Naive B cell (primary cell): ENCODE results near the gene ATP6V0A1. TPM values are rescaled to one million over a fixed set of nuclear protein-coding genes. Genes with fewer than 3 reads are reported as not detected.

Experiments
- ATAC-seq, 2 donors: fragments of 150-1000 bp; cut with Tn5 transposase; 2 replicates each; pipeline ENCODE4 v1.10.0; 2021; ENCODE audit warnings: low read depth in 2 of 2, mild to moderate bottlenecking in 2 of 2, moderate library complexity in 2 of 2
- DNase-seq: peaks from one replicate; pipeline ENCODE4 v3.0.0; 2022
- H3K27ac Mint-ChIP-seq, 6 donors: one replicate each; pipeline ENCODE4 v1.8.0; 2020 to 2022; ENCODE audit warnings: mild to moderate bottlenecking in 6 of 6, mixed read lengths in 6 of 6, moderate library complexity in 5 of 6, inconsistent platforms in 2 of 6
- H3K27me3 Mint-ChIP-seq, 3 donors: one replicate each; pipeline ENCODE4 v1.8.0; 2021 to 2022; ENCODE audit warnings: mixed read lengths in 3 of 3, mild to moderate bottlenecking in 1 of 3
- H3K36me3 Mint-ChIP-seq, 2 donors: one replicate each; pipeline ENCODE4 v1.8.0; 2020 to 2022; ENCODE audit warnings: mixed read lengths in 2 of 2, inconsistent platforms in 1 of 2, mild to moderate bottlenecking in 1 of 2
- H3K4me1 Mint-ChIP-seq, 3 donors: one replicate each; pipeline ENCODE4 v1.8.0; 2020 to 2022; ENCODE audit warnings: mixed read lengths in 3 of 3, inconsistent platforms in 1 of 3, mild to moderate bottlenecking in 1 of 3, moderate library complexity in 1 of 3
- H3K4me3 Mint-ChIP-seq, 8 donors: one replicate each; pipeline ENCODE4 v1.8.0; 2020 to 2022; ENCODE audit warnings: mild to moderate bottlenecking in 8 of 8, mixed read lengths in 8 of 8, moderate library complexity in 8 of 8, inconsistent platforms in 2 of 8
- H3K9me3 Mint-ChIP-seq, 7 donors: one replicate each; pipeline ENCODE4 v1.8.0; 2020 to 2022; ENCODE audit warnings: mixed read lengths in 7 of 7, mild to moderate bottlenecking in 5 of 7, inconsistent platforms in 2 of 7, moderate library complexity in 1 of 7
- polyA plus RNA-seq, 6 donors: library from polyadenylated mRNA; unstranded; fragments of 300-500 nt; fragmentation: Illumina TruSeq; gene quantifications; one replicate each; pipeline ENCODE4 v1.2.3, GENCODE V29; 2021; ENCODE audit warnings: low read depth in 6 of 6

The ATP6V0A1 gene
- polyA plus RNA-seq, 6 donors from 2014 or later = 42.5 to 81.0 (median 62.8) TPM

- Mint-ChIP-seq H3K4me1 (peaks cover 20 to 54% (median 40%) of the 10 kb centered on the region in 3 donors), H3K36me3 (no peaks in the 10 kb centered on the region), H3K9me3 (no peaks in the 10 kb centered on the region), H3K27ac (peak within 1 kb of the TSS; percentile 89 to 97 (median 97)), H3K4me3 (peak within 1 kb of the TSS; percentile 89 to 97 (median 92)), H3K27me3 (no peaks in the 10 kb centered on the region)
- ATAC-seq (peak; percentile 67 to 74), DNase-seq (peak; percentile 88)
Measured at GRCh38 chr17:42561897-42562387, 103.3 kb downstream of the ATP6V0A1 start, which contains the start of gene COASY. COASY (plus strand) TSS chr17:42562148; CDS start chr17:42562623, 475 bp downstream.

DNA sequence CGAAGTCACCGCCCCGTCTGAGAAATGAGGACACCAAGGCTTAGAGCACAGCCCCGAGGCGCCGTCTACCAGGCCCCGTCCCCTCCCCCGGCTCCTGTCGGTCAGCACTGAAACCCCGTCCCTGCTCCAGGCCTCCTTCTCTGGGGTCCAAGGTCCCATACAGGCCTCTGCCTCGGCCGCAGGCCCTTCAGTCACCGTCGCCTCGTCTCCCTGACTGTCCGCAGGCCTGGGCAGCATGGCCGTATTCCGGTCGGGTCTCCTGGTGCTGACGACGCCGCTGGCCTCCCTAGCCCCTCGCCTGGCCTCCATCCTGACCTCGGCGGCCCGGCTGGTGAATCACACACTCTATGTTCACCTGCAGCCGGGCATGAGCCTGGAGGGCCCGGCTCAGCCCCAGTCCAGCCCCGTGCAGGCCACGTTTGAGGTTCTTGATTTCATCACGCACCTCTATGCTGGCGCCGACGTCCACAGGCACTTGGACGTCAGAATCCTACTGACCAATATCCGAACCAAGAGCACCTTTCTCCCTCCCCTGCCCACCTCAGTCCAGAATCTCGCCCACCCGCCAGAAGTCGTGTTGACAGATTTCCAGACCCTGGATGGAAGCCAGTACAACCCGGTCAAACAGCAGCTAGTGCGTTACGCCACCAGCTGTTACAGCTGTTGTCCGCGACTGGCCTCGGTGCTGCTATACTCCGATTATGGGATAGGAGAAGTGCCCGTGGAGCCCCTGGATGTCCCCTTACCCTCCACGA is 103.9 kb downstream of the ATP6V0A1 start:
- peaks cover 22 to 58% (median 38%) of the 10 kb centered on the region in 3 donors for H3K4me1 Mint-ChIP-seq
- ATAC-seq (no peak), DNase-seq (no peak)
- peak overlapping the region; percentile 89 to 97 (median 97) for H3K27ac Mint-ChIP-seq
- no peaks in the 10 kb centered on the region for H3K36me3 Mint-ChIP-seq
- H3K4me3 Mint-ChIP-seq = peak overlapping the region; percentile 89 to 97 (median 92)
- no peaks in the 10 kb centered on the region for H3K9me3 Mint-ChIP-seq
- H3K27me3 Mint-ChIP-seq = no peaks in the 10 kb centered on the region

- peaks cover 26 to 63% (median 43%) of the 10 kb centered on the region in 3 donors for H3K4me1 Mint-ChIP-seq
- no peaks in the 10 kb centered on the region for H3K36me3 Mint-ChIP-seq
- H3K27me3 Mint-ChIP-seq = no peaks in the 10 kb centered on the region
- H3K27ac Mint-ChIP-seq = peak overlapping the region in 1 of 6 donors; percentile 94
- H3K9me3 Mint-ChIP-seq = no peaks in the 10 kb centered on the region
- DNase-seq = no peak
- peak overlapping the region; percentile 89 to 97 (median 92) for H3K4me3 Mint-ChIP-seq
- no peak for ATAC-seq
Measured at GRCh38 chr17:42563143-42563509, 104.4 kb downstream of the ATP6V0A1 start.

DNA sequence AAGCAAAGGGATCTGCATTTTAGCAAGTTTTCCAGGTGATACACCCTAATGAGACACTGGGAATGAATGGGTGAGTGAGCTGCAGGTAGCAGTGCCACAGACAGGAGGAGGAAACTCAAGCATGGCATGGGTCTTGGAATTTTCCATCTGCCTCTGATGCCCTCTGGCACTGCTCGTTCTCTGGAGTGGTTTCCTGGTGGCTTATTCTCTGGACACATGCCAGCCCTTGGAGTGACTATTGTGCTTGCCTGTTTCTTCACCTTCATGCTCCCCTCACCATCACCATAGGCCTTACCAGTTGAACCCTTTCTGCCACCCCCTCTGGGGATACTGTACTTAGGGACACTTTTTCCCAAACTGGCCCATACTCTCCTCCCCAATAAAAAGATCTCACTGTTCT is 104.9 kb downstream of the ATP6V0A1 start:
- Mint-ChIP-seq H3K9me3 (no peaks in the 10 kb centered on the region), H3K4me1 (peaks cover 27 to 66% (median 43%) of the 10 kb centered on the region in 3 donors), H3K36me3 (no peaks in the 10 kb centered on the region), H3K27ac (peak overlapping the region in 5 of 6 donors; percentile 36 to 94 (median 65)), H3K27me3 (no peaks in the 10 kb centered on the region), H3K4me3 (peak overlapping the region; percentile 70 to 97 (median 92))
- DNase-seq (no peak), ATAC-seq (no peak)

GRCh38 chr17:42563950-42564349 is 105.3 kb downstream of the ATP6V0A1 start:
- Mint-ChIP-seq H3K27ac (peak overlapping the region in 3 of 6 donors; percentile 65 to 94 (median 66)), H3K4me1 (peaks cover 29 to 70% (median 43%) of the 10 kb centered on the region in 3 donors), H3K36me3 (no peaks in the 10 kb centered on the region), H3K9me3 (no peaks in the 10 kb centered on the region), H3K4me3 (peak overlapping the region; percentile 70 to 97 (median 92)), H3K27me3 (no peaks in the 10 kb centered on the region)
- ATAC-seq (no peak), DNase-seq (no peak)

DNA sequence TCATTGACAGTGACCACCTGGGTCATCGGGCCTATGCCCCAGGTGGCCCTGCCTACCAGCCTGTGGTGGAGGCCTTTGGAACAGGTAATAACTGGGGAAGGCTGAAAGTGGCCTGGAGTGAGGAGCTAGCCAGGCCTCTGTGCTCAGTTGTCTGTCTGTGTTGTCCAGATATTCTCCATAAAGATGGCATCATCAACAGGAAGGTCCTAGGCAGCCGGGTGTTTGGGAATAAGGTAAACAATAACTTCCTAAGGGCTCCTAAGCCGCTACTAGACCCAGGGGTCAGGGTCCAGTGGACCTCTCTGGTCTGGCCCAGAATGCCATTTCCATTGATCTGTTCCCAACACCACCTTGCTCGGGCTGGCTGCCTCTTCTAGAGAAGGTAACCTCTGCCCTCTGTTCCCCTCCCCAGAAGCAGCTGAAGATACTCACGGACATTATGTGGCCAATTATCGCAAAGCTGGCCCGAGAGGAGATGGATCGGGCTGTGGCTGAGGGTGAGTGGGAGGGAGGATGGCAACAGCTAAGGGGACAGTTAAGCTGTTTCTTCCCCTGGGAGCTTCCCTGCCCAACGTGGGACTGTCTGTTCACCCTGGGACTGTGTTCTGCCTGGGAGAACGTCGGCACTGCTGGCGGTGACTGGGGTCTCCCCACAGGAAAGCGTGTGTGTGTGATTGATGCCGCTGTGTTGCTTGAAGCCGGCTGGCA is 106.3 kb downstream of the ATP6V0A1 start:
- no peaks in the 10 kb centered on the region for H3K9me3 Mint-ChIP-seq
- no peak for DNase-seq
- no peaks in the 10 kb centered on the region for H3K36me3 Mint-ChIP-seq
- H3K4me3 Mint-ChIP-seq = peak overlapping the region in 5 of 8 donors; percentile 24 to 92 (median 89)
- H3K27me3 Mint-ChIP-seq = no peaks in the 10 kb centered on the region
- no peak for ATAC-seq
- peak overlapping the region in 2 of 6 donors; percentile 81 to 94 for H3K27ac Mint-ChIP-seq
- peaks cover 29 to 71% (median 43%) of the 10 kb centered on the region in 3 donors for H3K4me1 Mint-ChIP-seq

DNA sequence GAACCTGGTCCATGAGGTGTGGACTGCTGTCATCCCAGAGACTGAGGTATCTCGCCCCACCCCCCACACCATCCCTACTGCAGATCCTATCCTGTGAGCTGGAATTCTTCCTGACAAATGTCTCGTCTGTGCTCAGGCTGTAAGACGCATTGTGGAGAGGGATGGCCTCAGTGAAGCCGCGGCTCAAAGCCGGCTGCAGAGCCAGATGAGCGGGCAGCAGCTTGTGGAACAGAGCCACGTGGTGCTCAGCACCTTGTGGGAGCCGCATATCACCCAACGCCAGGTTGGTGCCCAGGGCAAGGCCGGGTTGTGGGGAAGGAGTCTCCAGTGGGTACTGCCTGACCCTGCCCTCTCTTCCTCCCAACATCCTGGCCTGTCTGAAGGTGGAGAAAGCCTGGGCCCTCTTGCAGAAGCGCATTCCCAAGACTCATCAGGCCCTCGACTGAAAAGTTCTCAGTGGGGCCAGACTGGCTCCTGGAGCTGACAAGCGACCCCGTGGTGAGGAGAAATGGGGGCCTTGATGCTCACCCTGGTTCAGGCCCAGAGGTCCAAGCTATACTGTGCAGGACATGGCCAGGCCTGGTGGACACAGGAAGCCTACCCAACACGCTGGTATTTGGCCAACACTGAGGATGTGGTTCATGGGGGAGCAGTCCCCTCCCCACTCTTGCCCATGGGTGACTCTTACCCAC is 107.0 kb downstream of the ATP6V0A1 start:
- DNase-seq = no peak
- Mint-ChIP-seq H3K27me3 (no peaks in the 10 kb centered on the region), H3K4me1 (peaks cover 29 to 67% (median 43%) of the 10 kb centered on the region in 3 donors), H3K36me3 (no peaks in the 10 kb centered on the region), H3K27ac (peak overlapping the region in 5 of 6 donors; percentile 32 to 86 (median 72)), H3K9me3 (no peaks in the 10 kb centered on the region), H3K4me3 (peak overlapping the region in 7 of 8 donors; percentile 24 to 96 (median 93))
- no peak for ATAC-seq

- Mint-ChIP-seq H3K4me1 (peaks cover 29 to 62% (median 43%) of the 10 kb centered on the region in 3 donors), H3K27ac (peak overlapping the region; percentile 56 to 94 (median 83)), H3K36me3 (no peaks in the 10 kb centered on the region), H3K9me3 (no peaks in the 10 kb centered on the region), H3K4me3 (peak overlapping the region; percentile 89 to 98 (median 94)), H3K27me3 (no peaks in the 10 kb centered on the region)
- ATAC-seq = no peak
- no peak for DNase-seq
Measured at GRCh38 chr17:42566215-42566882, 107.7 kb downstream of the ATP6V0A1 start.

- no peaks in the 10 kb centered on the region for H3K27me3 Mint-ChIP-seq
- H3K36me3 Mint-ChIP-seq = no peaks in the 10 kb centered on the region
- peak within 1 kb of the TSS; percentile 89 to 98 (median 94) for H3K4me3 Mint-ChIP-seq
- peaks cover 25 to 55% (median 36%) of the 10 kb centered on the region in 3 donors for H3K4me1 Mint-ChIP-seq
- peak; percentile 75 to 81 for ATAC-seq
- peak within 1 kb of the TSS; percentile 83 to 98 (median 90) for H3K27ac Mint-ChIP-seq
- DNase-seq = peak; percentile 86
- H3K9me3 Mint-ChIP-seq = no peaks in the 10 kb centered on the region
Measured at GRCh38 chr17:42566883-42567573, 108.3 kb downstream of the ATP6V0A1 start, which contains the start of gene MLX. MLX (plus strand) TSS chr17:42567100; CDS start chr17:42567125, 25 bp downstream.

DNA sequence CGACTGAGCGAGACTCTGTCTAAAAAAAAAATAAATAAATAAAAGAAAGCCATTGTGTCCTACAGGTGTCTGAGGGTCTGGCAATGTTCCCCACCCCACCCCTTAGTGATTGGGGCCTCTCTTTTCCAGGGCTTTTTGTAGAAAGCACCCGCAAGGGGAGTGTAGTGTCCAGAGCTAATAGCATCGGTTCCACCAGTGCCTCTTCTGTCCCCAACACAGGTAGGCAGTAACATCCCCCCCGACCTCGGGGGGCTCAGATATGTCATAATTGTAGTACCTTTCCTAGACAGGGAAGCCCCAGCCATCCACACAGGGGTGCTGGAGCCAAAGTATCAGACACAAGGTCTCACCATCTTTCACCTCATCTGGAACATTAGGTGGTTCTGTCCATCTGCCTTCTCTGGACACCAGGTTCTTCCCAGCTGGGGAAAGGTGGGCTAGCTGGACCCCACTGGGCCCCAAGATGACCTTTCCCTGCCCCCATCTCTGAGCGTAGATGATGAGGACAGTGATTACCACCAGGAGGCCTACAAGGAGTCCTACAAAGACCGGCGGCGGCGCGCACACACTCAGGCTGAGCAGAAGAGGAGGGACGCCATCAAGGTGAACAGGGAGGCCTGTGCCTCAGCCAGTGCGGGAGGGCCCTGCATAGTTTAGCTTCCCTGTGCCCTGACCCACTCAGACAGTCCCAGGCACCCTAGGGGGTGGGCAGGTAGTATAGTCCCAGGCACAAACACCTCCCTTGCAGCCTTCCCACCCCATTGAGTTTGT is 109.8 kb downstream of the ATP6V0A1 start:
- Mint-ChIP-seq H3K36me3 (peaks cover 3 to 10% of the 10 kb centered on the region in 2 donors), H3K27me3 (no peaks in the 10 kb centered on the region), H3K4me1 (peaks cover 22 to 46% (median 24%) of the 10 kb centered on the region in 3 donors), H3K27ac (peak overlapping the region in 4 of 6 donors; percentile 7 to 83 (median 38)), H3K9me3 (no peaks in the 10 kb centered on the region), H3K4me3 (peak overlapping the region; percentile 24 to 96 (median 58))
- DNase-seq (no peak), ATAC-seq (no peak)

DNA sequence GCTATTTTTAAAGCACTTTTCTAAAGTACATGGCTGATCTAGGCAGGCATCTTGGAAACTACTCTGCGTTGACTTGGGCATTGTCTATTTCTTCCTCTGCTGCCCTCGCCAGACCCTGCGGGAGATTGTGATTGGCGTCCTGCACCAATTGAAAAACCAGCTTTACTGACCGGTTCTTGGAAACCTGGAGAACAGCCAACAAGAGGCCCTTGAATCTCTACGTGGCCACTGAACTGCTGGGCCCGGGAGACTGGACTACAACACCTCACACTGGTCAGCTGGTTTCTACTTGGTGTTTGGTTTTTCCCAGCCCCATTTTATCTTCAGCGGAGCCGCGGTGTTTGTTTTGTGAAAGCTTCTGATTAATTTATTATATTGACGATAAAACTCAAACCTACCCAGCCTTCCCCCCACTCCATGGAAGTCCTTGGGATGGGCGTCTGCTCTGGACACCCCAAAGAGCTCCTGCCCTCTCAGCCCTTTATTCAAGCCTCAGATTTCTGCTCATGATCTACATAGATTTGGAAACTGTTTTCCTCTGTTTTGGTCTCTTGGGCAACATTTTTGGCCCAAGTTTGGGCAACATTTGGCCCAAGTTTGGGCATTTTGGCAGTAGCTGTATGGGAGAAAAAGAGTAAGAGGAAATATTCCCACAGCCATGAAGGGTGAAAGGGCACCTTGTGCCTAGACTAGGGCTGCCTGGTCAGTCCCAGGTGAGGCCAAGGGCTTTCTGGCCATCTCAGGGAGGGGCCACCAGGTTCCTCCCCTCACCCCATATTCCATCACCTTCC is 113.0 kb downstream of the ATP6V0A1 start:
- Mint-ChIP-seq H3K4me3 (peak overlapping the region in 2 of 8 donors; percentile 9 to 41), H3K27ac (no peak overlapping the region), H3K4me1 (peaks cover 18 to 34% (median 28%) of the 10 kb centered on the region in 3 donors), H3K27me3 (no peaks in the 10 kb centered on the region), H3K36me3 (peaks cover 7 to 12% of the 10 kb centered on the region in 2 donors), H3K9me3 (no peaks in the 10 kb centered on the region)
- ATAC-seq = no peak
- no peak for DNase-seq
